NCI-H2081 treated with DMSO at 0.1 percent for 48 hours (cell line): Measurements from ENCODE around the gene PTOV1.

Source experiments
- DNase-seq: peaks from one replicate; lab custom pipeline; 2025; lab: John Stamatoyannopoulos, UW

Gene PTOV1

GRCh38 chr19:49850487-49851342, at the start of gene PTOV1:
Gene PTOV1, plus strand, starts transcription at chr19:49851159.
- peak; percentile 54 for DNase-seq

- DNase-seq = no peak
Measured at GRCh38 chr19:49801401-49801888, 49.5 kb upstream of the PTOV1 start.

DNA sequence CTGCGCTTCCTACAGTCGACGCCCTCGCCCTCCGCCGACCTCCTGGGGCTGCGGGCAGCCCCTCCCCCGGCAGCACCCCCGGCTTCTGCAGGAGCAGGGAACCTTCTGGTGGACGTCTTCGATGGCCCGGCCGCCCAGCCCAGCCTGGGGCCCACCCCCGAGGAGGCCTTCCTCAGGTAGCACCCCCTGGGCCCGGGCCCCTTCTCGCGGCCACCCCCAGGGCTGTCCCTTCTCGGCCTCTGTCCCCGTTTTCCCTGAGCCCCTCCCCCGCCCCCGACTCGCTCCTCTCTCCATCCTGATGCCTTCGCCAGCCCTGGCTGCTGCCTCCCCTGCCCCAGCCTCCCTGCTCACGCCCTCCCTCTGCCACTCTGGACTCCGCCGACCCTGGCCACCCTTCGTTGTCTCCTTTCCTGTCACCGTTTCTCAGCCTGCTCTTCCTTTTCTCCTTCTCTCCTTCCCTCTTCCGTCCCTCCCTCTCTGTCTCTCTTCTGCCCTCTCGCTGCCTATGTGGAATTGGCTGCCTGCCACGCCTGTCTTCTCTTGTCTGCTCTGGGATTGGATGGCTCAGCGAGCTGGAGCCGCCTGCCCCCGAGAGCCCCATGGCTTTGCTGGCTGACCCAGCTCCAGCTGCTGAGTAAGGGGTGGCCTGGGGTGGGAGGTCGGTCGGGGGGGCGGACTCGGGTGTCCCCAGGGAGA, 48.8 kb upstream of the PTOV1 start:
- DNase-seq = no peak

DNA sequence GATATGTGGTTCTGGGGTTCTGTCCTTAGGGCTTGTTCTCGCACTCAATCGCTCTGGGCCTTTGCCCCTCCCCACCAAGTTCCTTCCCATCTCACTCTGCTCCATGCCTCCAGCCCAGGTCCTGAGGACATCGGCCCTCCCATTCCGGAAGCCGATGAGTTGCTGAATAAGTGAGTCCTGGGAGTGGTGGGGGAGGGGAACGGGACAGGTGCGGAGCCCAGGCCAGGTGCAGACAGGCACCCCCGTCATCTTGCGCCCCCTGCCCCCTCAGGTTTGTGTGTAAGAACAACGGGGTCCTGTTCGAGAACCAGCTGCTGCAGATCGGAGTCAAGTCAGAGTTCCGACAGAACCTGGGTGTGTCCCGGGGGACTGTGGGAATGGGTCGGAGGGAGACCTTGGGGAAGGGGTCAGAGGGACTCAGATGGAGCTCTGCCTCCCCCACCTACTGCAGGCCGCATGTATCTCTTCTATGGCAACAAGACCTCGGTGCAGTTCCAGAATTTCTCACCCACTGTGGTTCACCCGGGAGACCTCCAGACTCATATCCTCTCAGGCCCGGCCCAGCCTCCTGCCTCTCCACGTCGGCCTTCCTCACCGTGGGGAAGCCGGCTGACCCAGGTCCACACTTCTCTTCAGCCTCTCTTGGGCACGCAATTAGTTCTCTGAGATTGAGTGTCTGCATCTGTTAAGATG, 48.0 kb upstream of the PTOV1 start:
- DNase-seq = no peak

DNA sequence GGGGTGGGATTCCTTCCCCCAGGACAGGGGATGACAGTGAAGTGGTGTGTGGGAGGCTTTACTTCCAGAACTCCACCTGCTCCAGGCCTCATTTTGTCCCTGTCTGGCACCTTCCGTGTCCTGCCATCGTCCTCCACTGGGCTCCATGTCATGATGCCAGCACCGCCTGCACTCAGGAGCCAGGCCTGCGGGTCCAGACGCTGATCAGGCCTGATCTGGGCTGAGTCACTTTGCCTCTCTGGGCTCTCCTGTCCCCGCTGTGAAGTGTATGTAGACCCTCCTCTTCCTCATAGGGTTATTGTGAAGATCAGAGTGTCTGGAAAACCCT, 47.5 kb upstream of the PTOV1 start:
- DNase-seq = no peak

DNA sequence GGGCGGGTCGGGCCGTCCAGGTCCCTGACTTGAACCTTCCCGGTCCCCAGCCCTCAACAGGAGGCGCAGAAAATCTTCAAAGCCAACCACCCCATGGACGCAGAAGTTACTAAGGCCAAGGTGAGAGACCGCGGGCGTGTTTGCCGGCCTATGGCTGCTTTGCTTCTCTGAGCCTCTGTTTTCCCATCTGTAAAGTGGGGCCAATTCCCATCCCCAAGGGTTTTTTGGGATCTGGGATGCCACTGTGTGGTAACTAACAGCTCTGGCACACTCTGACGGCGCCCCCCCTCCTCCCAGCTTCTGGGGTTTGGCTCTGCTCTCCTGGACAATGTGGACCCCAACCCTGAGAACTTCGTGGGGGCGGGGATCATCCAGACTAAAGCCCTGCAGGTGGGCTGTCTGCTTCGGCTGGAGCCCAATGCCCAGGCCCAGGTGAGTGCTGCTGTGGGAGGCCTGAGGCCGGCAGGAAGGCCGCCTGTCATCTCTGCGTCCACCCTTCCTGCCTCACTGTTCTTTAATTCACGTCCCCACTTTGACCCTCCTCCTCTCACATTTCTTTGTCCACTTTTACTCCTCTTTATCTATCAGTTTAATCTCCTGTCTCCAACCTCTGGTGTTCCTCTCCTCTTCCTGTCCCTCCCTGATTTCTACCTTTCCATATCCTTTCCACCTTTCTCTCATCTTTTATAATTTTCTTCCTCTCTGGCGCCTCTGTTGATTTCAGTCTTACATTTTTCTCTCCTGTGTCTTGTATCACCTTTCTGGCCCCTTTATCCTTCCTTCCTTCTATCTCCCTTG, 44.9 kb upstream of the PTOV1 start:
- DNase-seq = no peak

- no peak for DNase-seq
Measured at GRCh38 chr19:49806620-49806959, 44.4 kb upstream of the PTOV1 start.

DNA sequence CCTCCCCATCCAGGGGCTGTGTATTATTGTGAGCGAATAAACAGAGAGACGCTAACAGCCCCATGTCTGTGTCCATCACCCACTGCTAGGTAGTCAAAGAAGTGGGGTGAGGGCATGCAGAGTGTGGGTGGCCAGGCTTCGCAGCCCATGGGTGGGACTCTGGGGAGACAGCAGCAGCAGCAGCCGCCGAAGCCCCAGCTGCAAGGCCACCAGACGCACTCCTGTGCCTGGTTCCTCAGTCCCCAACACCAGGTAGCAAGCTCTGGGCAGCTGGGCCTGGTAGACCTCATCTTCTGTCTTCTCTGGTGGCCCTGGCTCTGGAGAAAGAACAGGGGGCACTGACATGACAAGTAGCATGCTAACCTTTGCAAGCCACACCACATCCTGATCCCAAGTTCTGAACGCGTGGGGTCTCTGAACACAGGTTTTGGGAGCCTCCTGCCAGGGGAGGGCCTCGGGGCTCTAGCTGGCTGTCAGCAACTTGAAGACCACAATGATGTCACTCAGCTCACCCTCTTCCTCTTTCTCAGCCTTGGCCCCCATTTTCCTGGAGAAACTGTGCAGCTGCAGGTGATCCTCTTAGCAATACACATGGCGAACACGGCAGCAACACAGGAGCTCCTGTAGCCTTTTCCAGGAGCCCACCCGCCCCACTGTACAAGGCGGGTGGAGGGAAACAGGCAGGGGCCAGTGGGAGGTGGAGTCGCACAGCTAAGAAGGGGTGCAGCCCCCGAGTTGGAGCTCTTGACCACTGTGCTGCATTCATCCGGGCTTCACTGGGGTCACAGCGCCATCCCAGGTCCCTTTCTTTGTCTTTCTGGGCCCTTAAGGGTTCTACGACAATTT, 43.7 kb upstream of the PTOV1 start:
- no peak for DNase-seq

DNA sequence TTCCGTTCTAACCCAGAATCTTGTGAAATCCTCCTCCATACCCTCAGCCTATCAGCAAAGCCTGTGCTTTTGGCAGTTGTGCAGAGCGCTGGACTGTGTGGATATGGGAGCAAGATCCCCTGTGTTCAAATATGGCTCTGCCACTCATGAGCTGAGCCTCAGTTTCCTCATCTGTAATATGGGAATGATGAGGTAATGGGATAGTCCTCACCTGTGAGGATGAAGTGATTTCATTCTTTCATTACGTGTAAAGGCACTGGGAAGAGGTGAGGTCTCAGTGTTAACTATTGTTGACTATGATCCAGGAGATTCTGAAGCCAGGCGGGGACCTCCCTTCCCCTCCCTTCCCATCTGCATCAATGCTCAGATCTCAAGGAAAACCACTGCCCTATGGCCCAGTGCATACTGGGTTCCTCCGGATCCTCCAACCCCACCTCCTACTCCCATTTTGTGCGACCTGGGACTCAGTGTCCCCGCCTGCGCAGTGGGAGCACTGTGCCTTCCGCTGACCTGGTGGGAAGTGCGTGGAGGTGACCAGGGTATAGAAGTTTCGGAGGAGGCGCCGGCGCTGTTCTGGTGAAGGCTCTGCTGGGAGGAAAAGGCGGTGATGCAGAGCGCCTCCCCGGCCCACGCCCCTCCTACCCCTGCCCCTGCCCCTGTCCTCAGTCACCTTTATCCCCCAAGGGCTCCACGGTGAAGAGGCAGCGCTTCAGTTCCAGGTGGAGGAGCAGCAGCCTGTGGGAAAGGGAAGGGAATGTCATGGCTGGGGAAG, 42.9 kb upstream of the PTOV1 start:
- no peak for DNase-seq

DNA sequence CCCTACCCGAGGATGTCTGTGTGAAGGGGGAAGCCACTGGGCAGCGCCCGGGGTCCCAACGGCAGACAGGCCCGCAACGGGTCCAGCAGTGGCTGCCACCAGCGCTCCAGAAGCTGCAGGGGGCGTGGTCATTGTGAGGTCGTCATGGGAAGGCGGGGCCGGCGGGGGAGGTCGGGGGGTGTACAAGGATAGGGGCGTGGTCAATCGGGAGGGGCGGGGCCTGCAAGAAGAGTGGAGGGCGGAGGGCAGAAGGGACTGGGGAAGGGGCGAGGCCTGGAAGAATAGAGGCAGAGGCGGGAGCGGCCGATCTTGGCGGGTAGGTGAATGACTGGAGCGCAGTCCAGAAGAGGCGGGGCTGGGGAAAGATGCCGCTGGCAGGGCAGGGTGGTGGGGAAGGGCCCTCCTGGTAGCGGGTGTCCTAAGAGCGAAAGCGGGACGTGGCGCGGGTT, 42.2 kb upstream of the PTOV1 start:
- DNase-seq = no peak

GRCh38 chr19:49809160-49809940, 41.6 kb upstream of the PTOV1 start:
- no peak for DNase-seq

DNA sequence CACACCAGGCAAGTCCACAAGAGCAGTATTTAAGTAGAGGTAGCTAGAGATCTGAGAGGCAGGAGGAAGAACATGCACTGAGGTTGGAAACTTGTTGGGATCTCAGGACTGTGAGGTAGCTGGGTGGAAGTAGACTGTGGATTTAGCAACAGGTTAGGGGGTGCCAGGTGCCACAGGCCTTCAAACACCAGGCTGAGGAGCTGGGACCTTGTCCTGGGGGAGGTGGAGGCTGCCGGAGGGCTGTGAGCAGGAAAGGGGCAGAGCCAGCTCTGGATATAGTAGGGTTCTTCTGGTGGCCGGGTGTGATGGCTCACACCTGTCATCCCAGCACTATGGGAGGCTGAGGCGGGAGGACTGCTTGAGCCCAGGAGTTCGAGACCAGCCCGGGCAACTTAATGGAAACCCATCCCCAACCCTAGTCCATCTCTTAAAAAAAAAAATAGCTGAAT, 41.0 kb upstream of the PTOV1 start:
- no peak for DNase-seq

DNA sequence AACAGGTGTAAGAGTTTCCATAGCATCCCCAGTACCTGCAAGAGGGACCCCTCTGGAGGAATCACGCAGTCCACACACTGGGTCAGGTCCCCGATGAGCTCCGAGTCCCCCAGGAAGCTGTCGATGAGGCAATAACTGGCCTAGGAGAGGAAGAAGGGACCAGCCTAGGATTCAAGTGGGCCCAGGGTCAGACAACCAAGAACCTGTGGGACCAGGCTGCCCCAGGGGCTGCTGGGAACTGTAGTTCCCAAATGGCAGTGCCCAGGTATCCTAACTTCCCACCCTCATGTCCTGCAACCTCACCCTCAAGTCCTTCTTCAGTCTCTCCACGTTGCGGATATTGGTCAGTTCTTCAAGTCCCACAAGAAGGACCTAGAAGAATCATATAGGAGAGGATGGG, 39.6 kb upstream of the PTOV1 start:
- DNase-seq = no peak

DNA sequence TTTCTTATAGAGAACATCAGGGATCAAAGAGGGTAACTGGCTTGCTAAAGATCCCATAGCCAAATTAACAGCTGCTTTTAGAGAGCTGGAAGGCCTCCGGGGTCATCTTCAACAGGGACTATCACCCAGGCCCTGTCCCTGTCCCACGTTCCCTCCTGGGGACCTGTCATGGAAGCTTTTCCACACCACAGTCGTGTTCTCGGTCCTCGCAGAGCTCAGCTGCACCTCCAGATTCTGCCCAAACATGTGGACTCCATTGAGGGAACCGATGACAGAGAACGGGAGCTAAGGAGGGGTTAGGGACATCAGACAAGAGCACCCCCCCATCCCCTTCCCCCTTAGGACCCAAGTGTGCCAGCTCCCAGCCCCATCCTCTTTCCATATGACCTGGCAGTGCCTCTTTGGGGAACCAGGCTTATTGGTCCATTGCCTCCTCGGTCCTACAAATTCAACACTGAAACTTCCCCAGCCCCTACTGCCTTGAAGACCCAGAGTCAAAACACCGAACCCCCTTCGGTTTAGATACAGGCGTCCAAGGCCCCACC, 38.4 kb upstream of the PTOV1 start:
- no peak for DNase-seq

DNA sequence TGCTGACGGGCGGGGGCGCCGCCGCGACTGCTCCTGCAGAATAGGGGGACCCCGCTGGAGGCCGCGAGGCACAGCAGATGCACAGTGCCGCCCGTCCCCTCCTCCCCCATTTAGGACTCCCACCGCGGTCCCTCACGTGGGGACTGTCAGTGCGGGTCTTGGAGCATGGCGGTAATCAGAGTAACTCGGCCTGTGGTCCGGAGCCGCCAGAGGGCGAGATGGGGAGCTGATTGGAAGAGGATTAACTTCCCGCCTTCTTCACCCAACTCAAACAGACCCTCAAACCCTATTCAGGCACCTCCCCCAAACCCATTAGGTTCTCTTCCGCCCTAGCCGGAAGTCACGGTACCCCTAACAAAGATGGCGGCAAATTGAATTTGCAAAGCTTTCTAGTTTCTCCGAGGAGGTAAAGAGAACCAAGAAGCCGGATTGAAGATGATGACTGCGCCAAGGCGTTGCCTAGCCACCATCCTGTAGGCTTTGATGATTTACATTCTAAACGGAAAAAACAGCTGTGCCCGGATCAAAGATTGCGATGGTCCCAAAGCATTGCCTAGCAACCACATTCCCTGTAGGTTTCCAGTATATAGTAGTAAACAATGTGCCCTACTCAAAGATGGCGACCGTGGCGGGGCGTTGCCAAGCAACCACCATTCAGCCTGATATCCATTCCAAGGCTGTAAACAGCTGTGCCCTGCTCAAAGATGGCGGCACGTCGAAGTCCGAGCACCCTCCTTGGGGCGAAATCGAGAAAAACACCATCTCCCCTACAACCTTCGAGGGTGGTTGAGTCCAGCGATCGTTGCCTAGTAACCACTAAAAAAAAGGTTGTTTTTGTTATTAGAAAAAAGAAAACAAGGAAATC, 37.7 kb upstream of the PTOV1 start, which contains the start of gene FUZ:
Gene FUZ, minus strand, starts transcription at position 296 of the 865 bp plus-strand sequence. Its CDS starts 186 bp downstream, at position 110.
- DNase-seq = peak; percentile 89

DNA sequence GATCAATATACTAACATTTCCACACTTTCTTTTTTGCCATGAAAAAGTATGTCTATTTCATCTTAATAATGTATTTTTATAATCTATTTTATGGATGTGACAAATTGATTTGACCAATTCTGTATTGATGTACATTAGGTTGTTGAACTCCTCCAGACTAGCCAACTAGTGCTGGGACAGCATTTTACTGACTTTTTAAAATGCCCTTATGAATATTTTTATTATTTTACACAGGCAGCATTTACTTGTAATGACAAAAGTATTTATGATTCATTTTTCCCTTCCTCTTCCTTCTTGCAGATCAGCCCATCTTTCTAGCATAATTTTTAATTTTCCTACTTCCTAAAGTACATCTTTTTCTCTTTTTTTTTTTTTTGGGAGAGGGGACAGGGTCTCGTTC, 36.9 kb upstream of the PTOV1 start:
- DNase-seq = no peak

- DNase-seq = no peak
Measured at GRCh38 chr19:49816590-49816989, 34.4 kb upstream of the PTOV1 start.
